H9 (cell line): Measurements from ENCODE around the gene CCDC102B. TPM values are rescaled to one million over a fixed set of nuclear protein-coding genes. Genes with fewer than 3 reads are reported as not detected.

Experiments
- DNase-seq: peaks from one replicate; pipeline ENCODE4 v3.0.0-alpha.2; 2017
- H2AFZ ChIP-seq: one replicate; pipeline ENCODE4 v1.6.1; 2013; ENCODE audit warnings: mild to moderate bottlenecking, low read length, control low read depth, moderate library complexity
- H2AK5ac ChIP-seq: 2 replicates; pipeline ENCODE4 v1.6.1; 2013; ENCODE audit warnings: low read length, control low read depth, mixed read lengths; ENCODE audit not compliant: insufficient read length
- H2BK120ac ChIP-seq: one replicate; pipeline ENCODE4 v1.6.1; 2013; ENCODE audit warnings: low read depth, mild to moderate bottlenecking, low read length, control low read depth, inconsistent platforms; ENCODE audit not compliant: poor library complexity, severe bottlenecking
- H2BK12ac ChIP-seq: 2 replicates; pipeline ENCODE4 v1.6.1; 2013; ENCODE audit warnings: low read length, control low read depth, mixed read lengths, low read depth; ENCODE audit not compliant: insufficient read length
- H2BK15ac ChIP-seq: 2 replicates; pipeline ENCODE4 v1.6.1; 2013; ENCODE audit warnings: low read depth, low read length, control low read depth
- H2BK20ac ChIP-seq: one replicate; pipeline ENCODE4 v1.6.1; 2013; ENCODE audit warnings: low read depth, mild to moderate bottlenecking, low read length, control low read depth, inconsistent platforms; ENCODE audit not compliant: poor library complexity, severe bottlenecking
- H2BK5ac ChIP-seq: 2 replicates; pipeline ENCODE4 v1.6.1; 2013; ENCODE audit warnings: low read length, control low read depth, mixed read lengths; ENCODE audit not compliant: insufficient read length
- H3K14ac ChIP-seq: 2 replicates; pipeline ENCODE4 v1.6.1; 2013; ENCODE audit warnings: low read length, control low read depth; ENCODE audit not compliant: insufficient read depth
- H3K18ac ChIP-seq: 2 replicates; pipeline ENCODE4 v1.6.1; 2013; ENCODE audit warnings: low read depth, mild to moderate bottlenecking, mixed read lengths, low read length, control low read depth; ENCODE audit not compliant: insufficient read length
- H3K23ac ChIP-seq: 2 replicates; pipeline ENCODE4 v1.6.1; 2013; ENCODE audit warnings: low read length, control low read depth, mixed read lengths, low read depth; ENCODE audit not compliant: insufficient read length
- H3K23me2 ChIP-seq: 2 replicates; pipeline ENCODE4 v1.6.1; 2013; ENCODE audit warnings: low read depth, mild to moderate bottlenecking, mixed read lengths, low read length, control low read depth; ENCODE audit not compliant: insufficient read length, poor library complexity, severe bottlenecking
- H3K27ac ChIP-seq: 2 replicates; pipeline ENCODE4 v1.5.1; 2013; ENCODE audit warnings: low read length, control low read depth, mixed read lengths, low read depth; ENCODE audit not compliant: insufficient read length
- H3K27me3 ChIP-seq: 2 replicates; pipeline ENCODE4 v1.6.1; 2013; ENCODE audit warnings: low read length, control low read depth, inconsistent platforms; ENCODE audit not compliant: insufficient read depth
- H3K4ac ChIP-seq: 2 replicates; pipeline ENCODE4 v1.6.1; 2013; ENCODE audit warnings: low read depth, mild to moderate bottlenecking, control low read depth, inconsistent platforms, low read length, moderate library complexity
- H3K4me1 ChIP-seq: 2 replicates; pipeline ENCODE4 v1.6.1; 2013; ENCODE audit warnings: low read length, control low read depth, inconsistent platforms; ENCODE audit not compliant: insufficient read depth
- H3K4me2 ChIP-seq: 2 replicates; pipeline ENCODE4 v1.6.1; 2013; ENCODE audit warnings: low read length, control low read depth, mixed read lengths; ENCODE audit not compliant: insufficient read length, insufficient read depth
- H3K56ac ChIP-seq: 2 replicates; pipeline ENCODE4 v1.6.1; 2013; ENCODE audit warnings: low read depth, mild to moderate bottlenecking, mixed read lengths, low read length, control low read depth; ENCODE audit not compliant: insufficient read length
- H3K79me1 ChIP-seq: 2 replicates; pipeline ENCODE4 v1.6.1; 2013; ENCODE audit warnings: low read depth, mild to moderate bottlenecking, moderate library complexity, low read length, control low read depth, inconsistent platforms; ENCODE audit not compliant: insufficient read depth, poor library complexity, severe bottlenecking
- H3K79me2 ChIP-seq: 2 replicates; pipeline ENCODE4 v1.6.1; 2013; ENCODE audit warnings: low read length, control low read depth, inconsistent platforms; ENCODE audit not compliant: insufficient read depth
- H3K9ac ChIP-seq: 2 replicates; pipeline ENCODE4 v1.6.1; 2013; ENCODE audit warnings: low read length, control low read depth, mixed read lengths; ENCODE audit not compliant: insufficient read length; ENCODE audit errors: extremely low read depth
- H3K9me3 ChIP-seq: one replicate; pipeline ENCODE4 v1.6.1; 2013; ENCODE audit warnings: low read depth, low read length, inconsistent platforms; ENCODE audit not compliant: control insufficient read depth
- H3T11ph ChIP-seq: one replicate; pipeline ENCODE4 v1.6.1; 2013; ENCODE audit warnings: mild to moderate bottlenecking, low read length, control low read depth, inconsistent platforms
- H4K20me1 ChIP-seq: one replicate; pipeline ENCODE4 v1.6.1; 2013; ENCODE audit not compliant: control insufficient read depth, insufficient read length, insufficient read depth
- H4K5ac ChIP-seq: 2 replicates; pipeline ENCODE4 v1.6.1; 2013; ENCODE audit warnings: low read depth, mild to moderate bottlenecking, mixed read lengths, low read length, control low read depth; ENCODE audit not compliant: insufficient read length
- H4K8ac ChIP-seq: replicated peaks from 2 replicates; pipeline ENCODE4 v1.6.1; 2013; ENCODE audit warnings: low read length, control low read depth, mixed read lengths, low read depth; ENCODE audit not compliant: insufficient read length
- H4K91ac ChIP-seq: 2 replicates; pipeline ENCODE4 v1.6.1; 2013; ENCODE audit warnings: low read depth, mild to moderate bottlenecking, moderate library complexity, mixed read lengths, low read length, control low read depth; ENCODE audit not compliant: insufficient read length
- H3K27ac Mint-ChIP-seq, 3 experiments: 2 replicates in 2 of 3; 3 replicates in 1 of 3; pipeline ENCODE4 v1.8.0; 2020 to 2021; ENCODE audit warnings: mixed read lengths in 3 of 3, mild to moderate bottlenecking in 1 of 3, moderate library complexity in 1 of 3
- H3K27me3 Mint-ChIP-seq: 2 replicates; pipeline ENCODE4 v1.8.0; 2021; ENCODE audit warnings: low read depth, mild to moderate bottlenecking, moderate library complexity, mixed read lengths
- H3K36me3 Mint-ChIP-seq, 3 experiments: 2 replicates in 2 of 3; 3 replicates in 1 of 3; pipeline ENCODE4 v1.8.0; 2020 to 2021; ENCODE audit warnings: low read depth in 3 of 3, mixed read lengths in 3 of 3; ENCODE audit not compliant: insufficient read depth in 1 of 3
- H3K4me1 Mint-ChIP-seq, 2 experiments: 2 replicates each; pipeline ENCODE4 v1.8.0; 2020; ENCODE audit warnings: mixed read lengths in 2 of 2
- H3K4me3 Mint-ChIP-seq, 2 experiments: 2 replicates in 1 of 2; 3 replicates in 1 of 2; pipeline ENCODE4 v1.8.0; 2020 to 2021; ENCODE audit warnings: mild to moderate bottlenecking in 2 of 2, mixed read lengths in 2 of 2, moderate library complexity in 1 of 2
- H3K9me3 Mint-ChIP-seq, 2 experiments: 2 replicates in 1 of 2; 3 replicates in 1 of 2; pipeline ENCODE4 v1.8.0; 2020; ENCODE audit warnings: mild to moderate bottlenecking in 2 of 2, mixed read lengths in 2 of 2, moderate library complexity in 1 of 2
- WGBS: extraction: QIAGEN DNeasy Blood & Tissue Kit; methylation state at CpG from one replicate; pipeline ENCODE4 v1.1.7; 2013; ENCODE audit warnings: missing lambda C conversion rate, low lambda C conversion rate, mixed read lengths; ENCODE audit not compliant: insufficient read length; ENCODE audit errors: extremely low coverage; 5-methylcytosine and 5-hydroxymethylcytosine counted together
- total RNA-seq: library from RNA; stranded (reverse); gene quantifications from 2 replicates; pipeline ENCODE4 v1.2.1, GENCODE V29; 2021
- TF ChIP-seq, protein P1 (sequence below): fragments of 200-600 bp; sonication (generic); conservative IDR thresholded peaks from 3 replicates; pipeline ENCODE4 v1.8.0; 2021; ENCODE audit warnings: antibody characterized with exemption, mild to moderate bottlenecking

The CCDC102B gene
- total RNA-seq, 1 experiment from 2014 or later, result 1.2 TPM

GRCh38 chr18:69081846-69082245, 284.0 kb downstream of the CCDC102B start:
- no peak overlapping the region for H2AFZ ChIP-seq
- H4K20me1 ChIP-seq, result no peaks in the 10 kb centered on the region
- no peak overlapping the region for H2BK12ac ChIP-seq
- Mint-ChIP-seq H3K36me3 (no peaks in the 10 kb centered on the region), H3K27me3 (no peaks in the 10 kb centered on the region), H3K4me3 (no peak overlapping the region), H3K9me3 (no peaks in the 10 kb centered on the region), H3K27ac (no peak overlapping the region), H3K4me1 (no peaks in the 10 kb centered on the region)
- H3K79me2 ChIP-seq, result no peaks in the 10 kb centered on the region
- no peak overlapping the region for H4K8ac ChIP-seq
- no peak overlapping the region for H4K5ac ChIP-seq
- no peak overlapping the region for H3K4ac ChIP-seq
- no peak overlapping the region for H3K27ac ChIP-seq
- no peak overlapping the region for H3K9ac ChIP-seq
- no peak overlapping the region for H2BK15ac ChIP-seq
- no peak for DNase-seq
- no peak overlapping the region for H2BK5ac ChIP-seq
- no CpG with 5 or more reads among the region's 2 CpGs for WGBS
- no peak overlapping the region for H3K14ac ChIP-seq
- no peak overlapping the region for H3K4me2 ChIP-seq
- no peak overlapping the region for H2BK20ac ChIP-seq
- no peak overlapping the region for H2AK5ac ChIP-seq
- no peak overlapping the region for H3K18ac ChIP-seq
- H3K23ac ChIP-seq, result no peak overlapping the region
- no peaks in the 10 kb centered on the region for H3K4me1 ChIP-seq
- no peaks in the 10 kb centered on the region for H3K9me3 ChIP-seq
- no peaks in the 10 kb centered on the region for H3K79me1 ChIP-seq
- H3K56ac ChIP-seq, result no peak overlapping the region
- no peak overlapping the region for H2BK120ac ChIP-seq
- TF ChIP-seq, protein P1, sequence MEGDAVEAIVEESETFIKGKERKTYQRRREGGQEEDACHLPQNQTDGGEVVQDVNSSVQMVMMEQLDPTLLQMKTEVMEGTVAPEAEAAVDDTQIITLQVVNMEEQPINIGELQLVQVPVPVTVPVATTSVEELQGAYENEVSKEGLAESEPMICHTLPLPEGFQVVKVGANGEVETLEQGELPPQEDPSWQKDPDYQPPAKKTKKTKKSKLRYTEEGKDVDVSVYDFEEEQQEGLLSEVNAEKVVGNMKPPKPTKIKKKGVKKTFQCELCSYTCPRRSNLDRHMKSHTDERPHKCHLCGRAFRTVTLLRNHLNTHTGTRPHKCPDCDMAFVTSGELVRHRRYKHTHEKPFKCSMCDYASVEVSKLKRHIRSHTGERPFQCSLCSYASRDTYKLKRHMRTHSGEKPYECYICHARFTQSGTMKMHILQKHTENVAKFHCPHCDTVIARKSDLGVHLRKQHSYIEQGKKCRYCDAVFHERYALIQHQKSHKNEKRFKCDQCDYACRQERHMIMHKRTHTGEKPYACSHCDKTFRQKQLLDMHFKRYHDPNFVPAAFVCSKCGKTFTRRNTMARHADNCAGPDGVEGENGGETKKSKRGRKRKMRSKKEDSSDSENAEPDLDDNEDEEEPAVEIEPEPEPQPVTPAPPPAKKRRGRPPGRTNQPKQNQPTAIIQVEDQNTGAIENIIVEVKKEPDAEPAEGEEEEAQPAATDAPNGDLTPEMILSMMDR, result no peak
- no peaks in the 10 kb centered on the region for H3K23me2 ChIP-seq
- no peak overlapping the region for H4K91ac ChIP-seq
- no peak overlapping the region for H3T11ph ChIP-seq
- H3K27me3 ChIP-seq, result no peaks in the 10 kb centered on the region
